K562 (cell line): ENCODE data around the gene SETX. TPM values are rescaled to one million over a fixed set of nuclear protein-coding genes. Genes with fewer than 3 reads are reported as not detected.

Source experiments
- ATAC-seq: fragments of 200-7000 bp; cut with Tn5 transposase; 3 replicates; pipeline ENCODE4 v1.9.1; 2020; ENCODE audit warnings: moderate library complexity
- BruUV-seq: library from RNA; stranded (reverse); fragments of 400-500 nt; replicated peaks from 2 replicates; lab custom pipeline; 2021; lab: Mats Ljungman, UMichigan
- CTCF ChIA-PET: fragments of 300-600 bp; formaldehyde crosslinking; extraction: SDS; loops from one replicate; lab custom pipeline; 2021; ENCODE audit warnings: low intra/inter-chr PET ratio; lab: Yijun Ruan, JAX
- POLR2A ChIA-PET: fragments of 300-600, 350-650 bp; sonication (Branson Sonifier 250); formaldehyde crosslinking; extraction: SDS; loops from one replicate; lab custom pipeline; 2021; ENCODE audit warnings: antibody characterized with exemption, inconsistent platforms; lab: Yijun Ruan, JAX
- DNase-seq, 4 experiments: peaks; one replicate each; pipeline versions ENCODE4 v3.0.0 to v3.0.0-alpha.2; 2011 to 2018; ENCODE audit warnings: low spot score in 3 of 4, mixed read lengths in 3 of 4; ENCODE audit errors: extremely low read depth in 1 of 4
- FAIRE-seq: peaks from 2 replicates; lab custom pipeline; 2011; peaks lifted over from hg19 to GRCh38; lab: Jason Lieb, UNC
- H2AFZ ChIP-seq: 2 replicates; pipeline ENCODE4 v1.6.0; 2011; ENCODE audit warnings: low read depth, low read length, control low read depth, inconsistent platforms
- H3K27ac ChIP-seq: fragments of 200-600 bp; 3 replicates; pipeline ENCODE4 v1.8.0; 2011; ENCODE audit warnings: low read depth, mild to moderate bottlenecking, control low read depth, inconsistent platforms, low read length, moderate library complexity, mixed read lengths; ENCODE audit errors: extremely low read depth
- H3K27me3 ChIP-seq, 2 experiments: fragments of 300-600 bp in 1 of 2; 2 replicates in 1 of 2; 3 replicates in 1 of 2; pipeline versions ENCODE4 v1.6.0 to v1.8.0; 2011; ENCODE audit warnings: inconsistent platforms in 2 of 2, low read length in 2 of 2, mild to moderate bottlenecking in 1 of 2, mixed read lengths in 1 of 2, moderate library complexity in 1 of 2; ENCODE audit not compliant: control insufficient read depth in 2 of 2, insufficient read depth in 2 of 2
- H3K36me3 ChIP-seq: fragments of 300-600 bp; 3 replicates; pipeline ENCODE4 v1.8.0; 2011; ENCODE audit warnings: mild to moderate bottlenecking, low read length, inconsistent platforms; ENCODE audit not compliant: control insufficient read depth, insufficient read depth
- H3K4me1 ChIP-seq, 2 experiments: fragments of 200-600 bp in 1 of 2; replicated peaks in 1 of 2; 2 replicates in 1 of 2; 3 replicates in 1 of 2; pipeline versions ENCODE4 v1.5.1 to v1.8.0; 2011; ENCODE audit warnings: inconsistent platforms in 2 of 2, low read length in 2 of 2, mild to moderate bottlenecking in 1 of 2, mixed read lengths in 1 of 2, moderate library complexity in 1 of 2; ENCODE audit not compliant: control insufficient read depth in 2 of 2, insufficient read depth in 2 of 2
- H3K4me2 ChIP-seq: 2 replicates; pipeline ENCODE4 v1.6.1; 2011; ENCODE audit warnings: low read length, control low read depth, inconsistent platforms, mixed read lengths; ENCODE audit not compliant: insufficient read depth
- H3K4me3 ChIP-seq: fragments of 200-600 bp; sonication (generic), shearing (Covaris generic); 2 replicates; pipeline ENCODE4 v1.5.1; 2016; ENCODE audit warnings: control low read depth, inconsistent platforms
- H3K79me2 ChIP-seq: fragments of 200-600 bp; 3 replicates; pipeline ENCODE4 v1.8.0; 2011; ENCODE audit warnings: low read length, inconsistent platforms; ENCODE audit not compliant: control insufficient read depth, insufficient read depth
- H3K9ac ChIP-seq, 2 experiments: 2 replicates each; pipeline versions ENCODE4 v1.6.0 to v1.6.1; 2011; ENCODE audit warnings: low read depth in 2 of 2, low read length in 2 of 2, control low read depth in 1 of 2, inconsistent platforms in 1 of 2, mild to moderate bottlenecking in 1 of 2, mixed read lengths in 1 of 2; ENCODE audit not compliant: insufficient read depth in 1 of 2
- H3K9me1 ChIP-seq: one replicate; pipeline ENCODE4 v1.6.0; 2011; ENCODE audit warnings: inconsistent platforms, mild to moderate bottlenecking, low read length, moderate library complexity; ENCODE audit not compliant: control insufficient read depth, insufficient read depth
- H3K9me3 ChIP-seq: replicated peaks from 2 replicates; pipeline ENCODE4 v1.5.1; 2011; ENCODE audit warnings: low read depth, low read length, inconsistent platforms; ENCODE audit not compliant: control insufficient read depth, insufficient read depth
- H4K20me1 ChIP-seq: replicated peaks from 2 replicates; pipeline ENCODE4 v1.6.1; 2011; ENCODE audit warnings: low read length, inconsistent platforms, mixed read lengths; ENCODE audit not compliant: control insufficient read depth, insufficient read depth
- HDAC8 ChIP-seq: fragments of 450-650 bp; IDR thresholded peaks from 2 replicates; pipeline ENCODE4 v1.6.1; 2016; ENCODE audit warnings: mild to moderate bottlenecking, missing genetic modification characterization, moderate library complexity, missing compliant biosample characterization
- MLX ChIP-seq, 2 experiments: fragments of 450-650 bp in 1 of 2; sonication (generic) in 1 of 2; formaldehyde crosslinking; conservative IDR thresholded peaks; 2 replicates each; pipeline versions ENCODE4 v1.4.0 to v1.8.1; 2020 to 2022; ENCODE audit warnings: mild to moderate bottlenecking in 1 of 2, missing genetic modification reagents in 1 of 2
- NFRKB ChIP-seq: fragments of 450-650 bp; IDR thresholded peaks from 2 replicates; pipeline ENCODE4 v1.6.1; 2016; ENCODE audit warnings: low read depth
- THAP12 ChIP-seq: fragments of 250-450 bp; sonication (Bioruptor Pico); IDR thresholded peaks from 2 replicates; pipeline ENCODE4 v1.9.0; 2021; ENCODE audit warnings: mild to moderate bottlenecking, inconsistent platforms
- WGBS: fragments of 100-300 bp; shearing (Covaris generic); methylation state at CpG from one replicate; pipeline ENCODE4 v1.1.6; 2016; ENCODE audit warnings: low coverage, mixed read lengths; ENCODE audit not compliant: insufficient coverage; ENCODE audit errors: missing lambda C conversion rate; 5-methylcytosine and 5-hydroxymethylcytosine counted together
- in situ Hi-C: fragments of 300-500 bp; cut with MboI; formaldehyde crosslinking; loops from 4 replicates; pipeline ENCODE4 v1.15.0; 2018; ENCODE audit warnings: inconsistent platforms, mixed read lengths
- intact Hi-C: fragments of 100-400 bp; cut with micrococcal nuclease; formaldehyde crosslinking; loops from 2 replicates; pipeline ENCODE4 v1.14.2; 2022
- polyA plus RNA-seq, 8 experiments: library from polyadenylated mRNA; depleted of rRNA in 4 of 8; stranded (reverse) in 5 of 8; unstranded in 3 of 8; fragments of >200 nt; fragmentation: Nextera tagmentation in 2 of 8; fragmentation: Illumina TruSeq in 1 of 8; extraction: Ambion mirVana in 2 of 8; extraction: Trizol in 1 of 8; gene quantifications; 2 replicates each; pipeline versions ENCODE4 v1.2.1 to v1.2.3, GENCODE V29; 2011 to 2014; ENCODE audit warnings: inconsistent platforms in 1 of 8, missing spikeins in 1 of 8
- total RNA-seq, 7 experiments: library from RNA; depleted of rRNA in 6 of 7; stranded (reverse); fragments of >200 nt in 6 of 7; fragmentation: Illumina TruSeq in 2 of 7; extraction: Trizol in 2 of 7; gene quantifications; 2 replicates each; pipeline versions ENCODE4 v1.2.1 to v1.2.3, GENCODE V29; 2011 to 2021; ENCODE audit warnings: low replicate concordance in 1 of 7

SETX gene
- total and polyA plus RNA-seq, 9 of the 15 experiments (the other 6 are each of a cell fraction or from before 2014, with no cell fraction given), result 8.7 to 45.7 (median 28.7) TPM

GRCh38 chr9:132327537-132327936 is 27.2 kb downstream of the SETX start:
- 95% methylated on average over 6 of the region's 6 CpGs for WGBS
- no peak for FAIRE-seq
- ATAC-seq, result no peak
- H3K4me2 ChIP-seq, result no peak overlapping the region
- TF ChIP-seq THAP12 (no peak), HDAC8 (tag) (no peak), MLX (CRISPR knock-in tag; conservative IDR thresholded peaks at IDR 0.05) (no peak), NFRKB (no peak)
- no TSS peak for BruUV-seq
- no peak overlapping the region for H2AFZ ChIP-seq
- intact Hi-C loops (no loop called here), in situ Hi-C loops (no loop called here)
- H3K36me3 ChIP-seq, result peaks cover 74% of the 10 kb centered on the region
- POLR2A ChIA-PET, result interaction anchor here (0.7 to 1.8 kb wide), 3 partner anchors 9 to 27 kb away, joined by 3 to 4 read pairs (median 3); partner anchors contain the start of gene SETX
- no peak overlapping the region for H3K9ac ChIP-seq
- peaks cover 0 to 8% of the 10 kb centered on the region in 2 experiments; a peak in 2 of 5 replicates for H3K4me1 ChIP-seq
- H3K4me3 ChIP-seq, result no peak overlapping the region
- no peak for DNase-seq
- H3K9me1 ChIP-seq, result no peaks in the 10 kb centered on the region
- CTCF ChIA-PET, result no interaction called here
- H3K9me3 ChIP-seq, result peaks cover 21% of the 10 kb centered on the region; the same call in 1 of the 2 replicates
- no peak overlapping the region for H3K27ac ChIP-seq
- peaks cover 15% of the 10 kb centered on the region; the same call in 2 of the 3 replicates for H3K79me2 ChIP-seq
- H4K20me1 ChIP-seq, result no peaks in the 10 kb centered on the region
- no peaks in the 10 kb centered on the region for H3K27me3 ChIP-seq
